Measurements from ENCODE around the gene NELL2.

- TF ChIP-seq, protein P1, sequence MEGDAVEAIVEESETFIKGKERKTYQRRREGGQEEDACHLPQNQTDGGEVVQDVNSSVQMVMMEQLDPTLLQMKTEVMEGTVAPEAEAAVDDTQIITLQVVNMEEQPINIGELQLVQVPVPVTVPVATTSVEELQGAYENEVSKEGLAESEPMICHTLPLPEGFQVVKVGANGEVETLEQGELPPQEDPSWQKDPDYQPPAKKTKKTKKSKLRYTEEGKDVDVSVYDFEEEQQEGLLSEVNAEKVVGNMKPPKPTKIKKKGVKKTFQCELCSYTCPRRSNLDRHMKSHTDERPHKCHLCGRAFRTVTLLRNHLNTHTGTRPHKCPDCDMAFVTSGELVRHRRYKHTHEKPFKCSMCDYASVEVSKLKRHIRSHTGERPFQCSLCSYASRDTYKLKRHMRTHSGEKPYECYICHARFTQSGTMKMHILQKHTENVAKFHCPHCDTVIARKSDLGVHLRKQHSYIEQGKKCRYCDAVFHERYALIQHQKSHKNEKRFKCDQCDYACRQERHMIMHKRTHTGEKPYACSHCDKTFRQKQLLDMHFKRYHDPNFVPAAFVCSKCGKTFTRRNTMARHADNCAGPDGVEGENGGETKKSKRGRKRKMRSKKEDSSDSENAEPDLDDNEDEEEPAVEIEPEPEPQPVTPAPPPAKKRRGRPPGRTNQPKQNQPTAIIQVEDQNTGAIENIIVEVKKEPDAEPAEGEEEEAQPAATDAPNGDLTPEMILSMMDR (conservative IDR thresholded peaks at IDR 0.05 in 1 of 2, IDR thresholded peaks at IDR 0.05 in 1 of 2; ENCODE audit: low read depth in 1 of 2, low read length in 2 of 2) = no peak
- no peak for TF ChIP-seq EZH2 (IDR thresholded peaks at IDR 0.05; ENCODE audit: low read length, missing control alignments)
These were observed 41.0 kb upstream of the NELL2 start for GRCh38 chr12:44917141-44917540.
